Measurements from ENCODE around the gene ESYT2.
A peak's percentile ranks its signal among the peaks of the same experiment; 100 is the strongest.

Gene ESYT2

DNA sequence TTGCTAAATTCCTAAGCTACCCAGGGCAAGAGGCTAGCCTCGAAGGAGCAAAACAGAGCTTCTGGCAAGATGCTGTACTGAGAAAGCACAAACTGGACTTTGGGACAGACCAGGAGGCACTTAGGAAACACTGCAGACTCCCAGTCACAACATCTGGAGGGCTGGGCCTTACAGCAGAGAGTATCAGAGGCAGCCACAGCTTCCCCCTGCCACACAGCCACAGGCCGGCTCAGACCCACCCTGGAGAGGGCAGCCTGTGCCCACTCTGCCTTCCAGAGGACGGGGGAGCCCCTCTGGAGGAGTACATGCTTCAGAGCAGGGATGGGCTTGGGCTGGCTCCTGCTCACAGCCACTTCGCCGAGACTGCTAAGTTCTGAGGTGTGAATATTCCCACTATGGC is 17.4 kb downstream of the ESYT2 start:
- TF ChIP-seq, protein P1, sequence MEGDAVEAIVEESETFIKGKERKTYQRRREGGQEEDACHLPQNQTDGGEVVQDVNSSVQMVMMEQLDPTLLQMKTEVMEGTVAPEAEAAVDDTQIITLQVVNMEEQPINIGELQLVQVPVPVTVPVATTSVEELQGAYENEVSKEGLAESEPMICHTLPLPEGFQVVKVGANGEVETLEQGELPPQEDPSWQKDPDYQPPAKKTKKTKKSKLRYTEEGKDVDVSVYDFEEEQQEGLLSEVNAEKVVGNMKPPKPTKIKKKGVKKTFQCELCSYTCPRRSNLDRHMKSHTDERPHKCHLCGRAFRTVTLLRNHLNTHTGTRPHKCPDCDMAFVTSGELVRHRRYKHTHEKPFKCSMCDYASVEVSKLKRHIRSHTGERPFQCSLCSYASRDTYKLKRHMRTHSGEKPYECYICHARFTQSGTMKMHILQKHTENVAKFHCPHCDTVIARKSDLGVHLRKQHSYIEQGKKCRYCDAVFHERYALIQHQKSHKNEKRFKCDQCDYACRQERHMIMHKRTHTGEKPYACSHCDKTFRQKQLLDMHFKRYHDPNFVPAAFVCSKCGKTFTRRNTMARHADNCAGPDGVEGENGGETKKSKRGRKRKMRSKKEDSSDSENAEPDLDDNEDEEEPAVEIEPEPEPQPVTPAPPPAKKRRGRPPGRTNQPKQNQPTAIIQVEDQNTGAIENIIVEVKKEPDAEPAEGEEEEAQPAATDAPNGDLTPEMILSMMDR (IDR thresholded peaks at IDR 0.05) = no peak
- H3K27me3 Mint-ChIP-seq (ENCODE audit: low read depth, poor library complexity) = no peaks in the 10 kb centered on the region
- H3K4me3 Mint-ChIP-seq = no peak overlapping the region
- H3K27ac Mint-ChIP-seq = peak overlapping the region; percentile 93
- peaks cover 60% of the 10 kb centered on the region for H3K4me1 Mint-ChIP-seq
- no peak for DNase-seq
- peaks cover 85% of the 10 kb centered on the region for H3K36me3 Mint-ChIP-seq (ENCODE audit: low read depth)
- peaks cover 60% of the 10 kb centered on the region for H3K9me3 Mint-ChIP-seq

DNA sequence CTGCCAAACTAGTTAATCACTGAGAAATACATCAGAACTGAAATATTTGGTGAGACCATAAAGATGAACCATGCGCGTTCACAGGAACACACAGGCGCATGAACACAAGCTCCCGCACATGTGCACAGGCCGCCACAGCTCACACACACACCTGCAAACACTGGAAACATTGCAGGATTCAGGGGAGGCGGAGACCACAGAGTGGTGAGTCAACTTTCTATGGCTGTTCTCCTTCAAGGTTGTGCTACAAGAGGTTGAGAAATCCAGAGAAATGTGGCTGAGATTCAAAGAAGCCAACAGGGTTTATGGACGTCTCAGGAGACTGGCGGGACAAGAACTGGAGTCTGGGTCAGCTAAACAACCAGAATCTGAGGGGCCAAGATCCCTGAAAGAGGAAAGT is 17.8 kb downstream of the ESYT2 start:
- TF ChIP-seq, protein P1 (IDR thresholded peaks at IDR 0.05) = no peak
- Mint-ChIP-seq H3K36me3 (ENCODE audit: low read depth) (peaks cover 90% of the 10 kb centered on the region), H3K27me3 (ENCODE audit: low read depth, poor library complexity) (no peaks in the 10 kb centered on the region), H3K4me1 (peaks cover 56% of the 10 kb centered on the region), H3K27ac (peak overlapping the region; percentile 93), H3K4me3 (no peak overlapping the region), H3K9me3 (peaks cover 63% of the 10 kb centered on the region)
- DNase-seq = no peak

DNA sequence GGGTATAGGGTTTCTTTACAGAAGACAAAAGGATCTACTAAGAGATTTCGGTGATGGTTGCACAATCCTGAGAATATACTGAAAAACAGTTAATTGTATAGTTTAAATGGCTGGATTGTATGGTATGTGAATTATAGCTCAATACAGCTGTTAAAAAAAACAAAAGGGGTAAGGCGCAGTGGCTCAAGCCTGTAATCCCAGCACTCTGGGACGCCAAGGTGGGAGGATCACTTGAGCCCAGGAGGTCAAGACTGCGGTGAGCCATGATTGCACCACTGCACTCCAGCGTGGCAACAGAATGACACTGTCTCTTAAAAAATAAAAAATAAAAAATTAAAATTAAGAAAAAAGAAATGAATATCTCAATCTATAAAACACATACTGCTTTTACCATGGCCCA is 18.5 kb downstream of the ESYT2 start:
- no peak for DNase-seq
- Mint-ChIP-seq H3K27ac (peak overlapping the region; percentile 32), H3K4me3 (no peak overlapping the region), H3K9me3 (peaks cover 68% of the 10 kb centered on the region), H3K27me3 (ENCODE audit: low read depth, poor library complexity) (no peaks in the 10 kb centered on the region), H3K4me1 (peaks cover 50% of the 10 kb centered on the region), H3K36me3 (ENCODE audit: low read depth) (peaks cover 94% of the 10 kb centered on the region)
- TF ChIP-seq, protein P1 (IDR thresholded peaks at IDR 0.05) = no peak

DNA sequence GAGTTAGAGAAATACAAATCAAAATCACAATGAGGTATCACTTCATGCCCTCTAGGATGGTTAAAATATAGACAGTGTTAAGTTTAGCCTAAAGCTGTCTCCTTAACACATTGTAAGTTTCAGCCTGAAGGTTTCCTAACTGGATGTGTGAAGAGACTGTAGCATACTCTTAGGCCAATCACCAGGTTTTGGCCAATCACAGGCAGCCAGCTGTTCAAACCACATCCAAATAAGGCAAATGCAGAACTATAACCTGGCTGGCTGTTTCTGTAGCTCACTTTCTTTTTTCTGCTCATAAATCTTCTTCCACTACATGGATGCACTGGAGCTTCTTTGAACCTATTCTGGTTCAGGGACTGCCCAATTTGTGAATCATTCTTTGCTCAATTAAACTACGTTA is 19.7 kb downstream of the ESYT2 start:
- peaks cover 94% of the 10 kb centered on the region for H3K36me3 Mint-ChIP-seq (ENCODE audit: low read depth)
- peaks cover 37% of the 10 kb centered on the region for H3K4me1 Mint-ChIP-seq

DNA sequence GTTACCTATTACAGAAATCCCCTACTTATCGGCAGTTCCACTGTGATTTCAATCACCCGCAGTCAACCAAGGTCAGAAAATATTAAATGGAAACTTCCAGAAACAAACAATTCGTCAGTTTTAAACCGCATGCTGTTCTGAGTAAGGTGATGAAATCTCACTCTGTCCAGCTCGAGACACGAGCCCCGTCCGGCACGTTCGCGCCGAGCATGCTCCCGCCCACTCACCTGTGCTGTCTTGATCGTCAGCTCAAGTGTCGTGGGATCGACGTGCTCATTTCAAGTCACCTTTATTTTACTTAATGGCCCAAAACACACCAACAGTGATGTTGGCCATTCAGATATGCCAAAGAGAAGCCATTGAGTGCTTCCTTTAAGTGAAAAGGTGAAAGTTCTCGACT is 21.2 kb downstream of the ESYT2 start:
- Mint-ChIP-seq H3K4me1 (peaks cover 31% of the 10 kb centered on the region), H3K4me3 (no peak overlapping the region)

More for the DNA sequence above, 19.7 kb downstream of the ESYT2 start:
- H3K27me3 Mint-ChIP-seq (ENCODE audit: low read depth, poor library complexity) = no peaks in the 10 kb centered on the region
- TF ChIP-seq, protein P1 (IDR thresholded peaks at IDR 0.05) = no peak
- no peak overlapping the region for H3K27ac Mint-ChIP-seq
- DNase-seq = no peak
- H3K4me3 Mint-ChIP-seq = no peak overlapping the region
- peaks cover 68% of the 10 kb centered on the region for H3K9me3 Mint-ChIP-seq

DNA sequence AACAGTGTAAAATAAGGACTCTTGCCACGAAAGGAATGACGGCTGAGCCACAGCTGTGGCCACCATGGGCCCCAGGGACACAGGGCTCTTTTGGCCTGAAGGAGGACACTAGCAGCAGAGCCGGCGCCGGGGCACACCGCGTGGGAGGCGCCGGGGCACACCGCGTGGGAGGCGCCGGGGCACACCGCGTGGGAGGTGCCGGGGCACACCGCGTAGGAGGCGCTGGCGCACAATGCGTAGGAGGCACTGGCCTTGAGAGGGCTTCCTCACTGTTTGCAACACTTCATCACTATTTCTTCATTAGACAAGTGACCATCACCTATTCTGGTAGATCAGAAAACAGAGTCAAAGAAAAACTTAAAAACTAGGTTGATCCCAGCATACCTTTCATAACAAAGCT is 23.4 kb downstream of the ESYT2 start:
- H3K4me1 Mint-ChIP-seq = peaks cover 12% of the 10 kb centered on the region
- peaks cover 55% of the 10 kb centered on the region for H3K9me3 Mint-ChIP-seq
- H3K4me3 Mint-ChIP-seq = no peak overlapping the region
- H3K27me3 Mint-ChIP-seq (ENCODE audit: low read depth, poor library complexity) = no peaks in the 10 kb centered on the region
- DNase-seq = no peak
- TF ChIP-seq, protein P1 (IDR thresholded peaks at IDR 0.05) = no peak
- H3K36me3 Mint-ChIP-seq (ENCODE audit: low read depth) = peaks cover 80% of the 10 kb centered on the region
- peak overlapping the region; percentile 79 for H3K27ac Mint-ChIP-seq

More for the DNA sequence above, 21.2 kb downstream of the ESYT2 start:
- Mint-ChIP-seq H3K27me3 (ENCODE audit: low read depth, poor library complexity) (no peaks in the 10 kb centered on the region), H3K36me3 (ENCODE audit: low read depth) (peaks cover 89% of the 10 kb centered on the region), H3K9me3 (peaks cover 63% of the 10 kb centered on the region), H3K27ac (no peak overlapping the region)
- TF ChIP-seq, protein P1 (IDR thresholded peaks at IDR 0.05) = no peak
- DNase-seq = no peak

All from nephron progenitor cell (in vitro differentiated cells).